GM18499 (cell line): Measurements from ENCODE around the gene TRIM72.
"Not testable (repeated sequence)": the region's sequence is repeated elsewhere in the genome, so short reads cannot be mapped to it uniquely, and the experiment has no call there.

Experiments
- ATAC-seq: cut with Tn5 transposase; IDR thresholded peaks from one replicate; pipeline ENCODE4 v1.9.1; 2021; ENCODE audit warnings: moderate number of reproducible peaks; ENCODE audit not compliant: insufficient read depth, unreplicated experiment

TRIM72 gene

DNA sequence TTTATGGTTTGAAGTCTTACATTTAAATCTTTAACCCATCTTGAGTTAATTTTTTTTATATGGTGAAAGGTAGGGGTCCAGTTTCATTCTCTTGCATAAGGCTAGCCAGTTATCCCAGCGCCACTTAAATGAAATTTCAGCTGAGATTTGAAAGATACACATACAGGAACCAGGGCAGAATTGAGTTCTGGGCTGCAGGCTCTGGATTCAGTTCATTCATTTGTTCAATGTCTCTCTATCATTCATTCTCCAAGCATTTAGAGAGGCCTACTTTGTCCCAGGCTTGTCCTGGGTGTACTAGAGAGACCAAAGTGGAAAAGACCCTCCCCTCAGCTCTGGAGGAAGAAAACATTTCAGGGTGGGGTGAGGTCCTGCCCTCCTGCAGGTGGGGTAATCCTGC is 577 bp upstream of the TRIM72 start:
- no peak for ATAC-seq

DNA sequence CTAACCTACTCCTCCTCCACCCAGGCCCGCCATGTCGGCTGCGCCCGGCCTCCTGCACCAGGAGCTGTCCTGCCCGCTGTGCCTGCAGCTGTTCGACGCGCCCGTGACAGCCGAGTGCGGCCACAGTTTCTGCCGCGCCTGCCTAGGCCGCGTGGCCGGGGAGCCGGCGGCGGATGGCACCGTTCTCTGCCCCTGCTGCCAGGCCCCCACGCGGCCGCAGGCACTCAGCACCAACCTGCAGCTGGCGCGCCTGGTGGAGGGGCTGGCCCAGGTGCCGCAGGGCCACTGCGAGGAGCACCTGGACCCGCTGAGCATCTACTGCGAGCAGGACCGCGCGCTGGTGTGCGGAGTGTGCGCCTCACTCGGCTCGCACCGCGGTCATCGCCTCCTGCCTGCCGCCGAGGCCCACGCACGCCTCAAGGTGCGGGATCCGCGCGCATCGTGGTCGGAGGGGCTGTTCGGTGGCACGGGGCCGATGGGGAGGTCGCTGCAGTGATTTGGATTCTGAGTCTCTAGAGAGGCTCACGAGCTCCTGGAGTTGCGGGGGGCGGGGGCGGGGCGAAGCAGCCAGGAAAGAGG is 878 bp downstream of the TRIM72 start:
- ATAC-seq, result no peak

DNA sequence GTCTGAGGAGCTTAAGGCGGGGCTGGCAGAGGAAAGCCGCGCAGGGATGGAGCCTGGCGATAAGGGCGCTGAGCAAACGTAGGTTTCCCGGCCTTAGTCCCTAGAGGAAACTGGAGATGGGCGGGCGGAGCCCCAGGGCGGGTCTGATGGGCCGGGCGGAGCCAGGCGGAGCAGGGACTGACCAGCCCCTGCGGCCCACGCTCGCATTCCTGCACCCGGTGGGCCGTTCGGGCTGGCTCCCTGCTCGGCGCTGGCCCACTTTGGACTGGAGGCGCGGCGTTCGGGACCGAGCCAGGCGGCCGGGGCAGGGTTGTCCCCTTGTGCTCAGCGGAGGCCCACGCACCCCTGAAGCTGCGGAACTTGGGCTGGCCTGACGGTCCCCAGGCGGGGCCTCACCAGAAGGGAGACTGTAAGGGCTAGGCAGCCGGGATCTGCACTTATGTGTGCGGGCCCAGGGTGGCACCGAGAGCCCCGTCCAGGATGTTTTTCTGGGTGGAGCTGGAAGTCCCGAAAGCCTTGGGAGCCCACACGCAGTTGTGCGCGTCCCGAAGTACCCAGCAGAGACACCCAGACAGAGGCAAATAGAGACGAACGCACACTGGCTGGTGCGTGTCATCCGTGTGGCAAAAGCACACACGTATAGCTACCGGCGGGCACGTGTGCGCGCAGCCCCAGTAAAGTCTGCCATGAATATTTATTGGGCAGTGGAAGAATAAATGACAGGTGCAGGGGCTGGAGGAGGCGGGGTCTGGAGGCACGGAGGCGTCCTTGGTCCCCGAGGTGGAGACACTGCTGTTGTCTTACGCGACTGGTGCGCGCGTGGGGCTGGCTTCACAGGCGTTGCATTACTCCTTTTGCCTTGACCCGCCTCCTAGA is 1.6 kb downstream of the TRIM72 start:
- no peak for ATAC-seq

DNA sequence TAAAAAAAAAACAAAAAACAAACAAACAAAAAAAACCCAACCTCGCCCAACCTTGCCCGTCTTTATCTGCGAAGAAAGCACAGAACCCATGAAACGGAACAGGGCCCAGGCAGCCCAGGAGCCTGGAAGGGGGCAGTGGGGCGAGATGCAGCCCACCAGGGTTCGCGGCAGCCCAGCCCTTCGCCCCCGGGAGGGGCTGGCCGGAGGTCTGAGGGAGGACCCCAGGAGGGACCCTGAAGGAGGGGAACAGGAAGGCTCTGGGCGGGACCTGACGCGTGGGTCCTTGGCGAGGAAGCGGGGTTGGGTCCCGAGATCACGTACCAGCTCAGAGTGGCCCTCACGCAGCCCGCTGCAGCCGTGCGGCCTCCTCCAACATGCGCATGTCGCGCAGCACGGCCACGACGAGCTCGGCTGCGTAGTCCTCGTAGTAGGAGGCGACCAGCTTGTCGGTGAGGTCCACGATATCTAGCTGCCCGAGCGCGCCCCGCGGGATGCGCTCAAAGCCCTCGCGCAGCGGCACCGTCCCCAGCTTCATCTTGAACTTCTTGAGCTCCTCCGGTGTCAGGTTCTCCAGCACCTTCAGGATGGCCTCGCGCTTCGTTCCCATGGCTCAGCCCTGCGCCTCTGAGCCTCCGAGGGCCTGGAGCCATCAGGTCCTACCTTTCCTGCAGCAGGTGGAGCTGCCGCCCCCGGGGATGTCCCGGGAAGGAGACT is 2.7 kb downstream of the TRIM72 start, which contains the start of gene PYDC1:
TSS of gene PYDC1 (minus strand) at position 714 of the 714 bp plus-strand sequence. CDS start at position 607, 107 bp downstream.
- no peak for ATAC-seq

DNA sequence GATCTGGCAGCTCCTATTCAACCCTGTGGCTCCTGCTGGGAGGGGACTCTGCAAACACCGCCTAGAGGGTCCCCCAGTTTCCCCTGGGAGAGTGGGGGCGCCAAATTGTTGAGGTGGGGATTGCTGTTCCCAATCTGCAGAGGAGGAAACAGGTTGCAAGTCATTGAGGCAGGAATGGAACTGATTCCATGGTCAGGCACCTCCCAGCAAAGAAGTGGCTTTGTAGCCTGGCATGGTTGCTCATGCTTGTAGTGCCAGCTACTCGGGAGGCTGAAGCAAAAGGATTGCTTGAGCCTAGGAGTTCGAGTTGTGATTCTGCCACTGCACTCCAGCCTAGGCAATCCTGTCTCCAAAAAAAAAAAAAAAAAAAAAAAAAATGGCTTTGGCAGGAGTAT is 3.2 kb downstream of the TRIM72 start:
- ATAC-seq, result no peak

DNA sequence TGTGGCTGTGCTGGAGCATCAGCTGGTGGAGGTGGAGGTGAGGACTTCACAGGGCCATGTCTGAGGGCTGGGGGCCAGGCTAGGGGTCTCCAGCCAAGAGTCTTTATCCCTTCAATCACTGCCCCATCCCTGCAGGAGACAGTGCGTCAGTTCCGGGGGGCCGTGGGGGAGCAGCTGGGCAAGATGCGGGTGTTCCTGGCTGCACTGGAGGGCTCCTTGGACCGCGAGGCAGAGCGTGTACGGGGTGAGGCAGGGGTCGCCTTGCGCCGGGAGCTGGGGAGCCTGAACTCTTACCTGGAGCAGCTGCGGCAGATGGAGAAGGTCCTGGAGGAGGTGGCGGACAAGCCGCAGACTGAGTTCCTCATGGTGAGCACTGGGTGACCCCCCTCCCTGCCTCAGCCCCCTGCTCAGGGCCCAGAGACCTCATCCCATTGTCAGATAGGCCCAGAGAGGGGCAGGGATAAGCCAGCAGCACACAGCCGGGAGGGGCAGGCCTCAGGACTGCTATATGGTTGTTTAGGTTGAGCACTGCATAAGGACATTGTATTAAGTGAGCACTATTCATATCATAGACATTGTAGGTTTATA is 5.3 kb downstream of the TRIM72 start:
- no peak for ATAC-seq

DNA sequence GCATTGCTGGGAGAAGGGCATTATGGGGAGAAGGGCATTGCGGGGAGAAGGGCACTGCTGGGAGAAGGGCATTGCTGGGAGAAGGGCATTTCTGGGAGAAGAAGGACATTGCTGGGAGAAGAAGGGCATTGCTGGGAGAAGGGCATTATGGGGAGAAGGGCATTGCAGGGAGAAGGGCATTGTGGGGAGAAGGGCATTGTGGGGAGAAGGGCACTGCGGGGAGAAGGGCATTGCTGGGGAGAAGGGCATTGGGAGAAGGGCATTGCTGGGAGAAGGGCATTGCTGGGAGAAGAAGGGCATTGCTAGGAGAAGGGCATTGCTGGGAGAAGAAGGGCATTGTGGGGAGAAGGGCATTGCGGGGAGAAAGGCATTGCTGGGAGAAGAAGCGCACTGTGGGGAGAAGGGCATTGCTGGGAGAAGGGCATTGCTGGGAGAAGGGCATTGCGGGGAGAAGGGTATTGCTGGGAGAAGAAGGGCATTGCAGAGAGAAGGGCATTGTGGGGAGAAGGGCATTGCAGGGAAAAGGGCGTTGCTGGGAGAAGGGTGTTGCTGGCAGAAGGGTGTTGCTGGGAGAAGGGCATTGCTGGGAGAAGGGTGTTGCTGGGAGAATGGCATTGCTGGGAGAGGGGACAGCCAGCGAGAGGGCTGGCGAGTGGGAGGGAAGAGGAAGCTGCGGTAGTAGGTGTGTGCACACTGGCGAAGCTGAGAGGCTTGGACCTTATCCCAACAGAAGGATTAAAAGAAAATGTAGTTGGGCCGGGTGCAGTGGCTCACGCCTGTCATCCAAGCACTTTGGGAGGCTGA is 7.6 kb downstream of the TRIM72 start:
- ATAC-seq, result no peak

DNA sequence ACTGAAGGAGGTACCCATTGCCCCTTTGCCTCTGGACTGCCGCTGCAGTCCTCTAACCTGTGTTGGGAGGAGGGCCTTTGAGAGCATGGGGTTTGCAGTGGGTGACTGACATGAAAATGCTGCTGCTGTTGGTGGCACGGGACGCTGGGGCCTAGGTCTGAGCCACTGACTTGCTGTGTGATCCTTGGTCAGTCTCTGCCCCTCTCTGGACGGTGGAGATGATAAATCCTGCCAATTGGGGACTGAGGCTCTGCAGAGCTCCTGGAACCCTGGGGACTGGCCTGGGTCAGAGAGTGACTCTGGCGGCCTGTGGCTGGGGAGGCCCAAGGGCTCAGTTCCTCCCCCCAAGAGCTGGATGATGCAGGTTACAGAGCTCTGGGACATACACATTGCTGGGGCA is 9.1 kb downstream of the TRIM72 start:
- ATAC-seq, result no peak

DNA sequence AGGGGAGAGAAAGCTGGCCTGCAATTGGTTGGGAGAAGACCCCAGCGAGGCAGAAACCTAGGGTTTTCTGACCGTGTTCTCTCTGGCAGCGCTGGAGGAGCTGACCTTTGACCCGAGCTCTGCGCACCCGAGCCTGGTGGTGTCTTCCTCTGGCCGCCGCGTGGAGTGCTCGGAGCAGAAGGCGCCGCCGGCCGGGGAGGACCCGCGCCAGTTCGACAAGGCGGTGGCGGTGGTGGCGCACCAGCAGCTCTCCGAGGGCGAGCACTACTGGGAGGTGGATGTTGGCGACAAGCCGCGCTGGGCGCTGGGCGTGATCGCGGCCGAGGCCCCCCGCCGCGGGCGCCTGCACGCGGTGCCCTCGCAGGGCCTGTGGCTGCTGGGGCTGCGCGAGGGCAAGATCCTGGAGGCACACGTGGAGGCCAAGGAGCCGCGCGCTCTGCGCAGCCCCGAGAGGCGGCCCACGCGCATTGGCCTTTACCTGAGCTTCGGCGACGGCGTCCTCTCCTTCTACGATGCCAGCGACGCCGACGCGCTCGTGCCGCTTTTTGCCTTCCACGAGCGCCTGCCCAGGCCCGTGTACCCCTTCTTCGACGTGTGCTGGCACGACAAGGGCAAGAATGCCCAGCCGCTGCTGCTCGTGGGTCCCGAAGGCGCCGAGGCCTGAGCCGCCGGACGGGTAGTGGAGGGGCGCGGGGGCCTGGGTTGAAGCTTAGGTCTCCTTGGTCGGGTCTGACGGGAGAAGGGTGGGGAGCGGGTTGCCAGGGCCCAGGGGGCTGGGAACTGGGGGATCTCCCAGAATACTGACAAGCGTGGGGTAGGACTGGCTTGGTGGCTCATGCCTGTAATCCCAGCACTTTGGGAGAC is 10.4 kb downstream of the TRIM72 start:
- no peak for ATAC-seq

DNA sequence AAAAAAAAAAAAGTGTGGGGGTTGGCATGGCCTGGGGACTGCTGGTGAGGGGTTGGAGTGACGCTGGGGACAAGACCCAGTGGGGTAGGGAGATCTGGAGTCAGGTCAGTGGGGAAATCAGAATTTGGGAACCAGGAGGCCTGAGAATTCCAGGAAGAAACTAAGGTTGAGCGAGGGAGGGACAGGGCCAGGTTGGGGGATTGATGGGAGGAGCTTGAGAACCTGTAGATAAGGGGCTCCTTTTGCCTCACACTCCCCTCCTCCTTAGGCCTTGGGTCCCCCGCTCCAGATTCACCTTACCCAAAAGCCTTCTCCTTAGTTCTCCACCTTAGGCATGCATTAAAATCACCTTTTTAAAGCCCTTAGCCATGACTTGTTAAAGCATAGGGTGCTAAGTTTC is 11.3 kb downstream of the TRIM72 start:
- no peak for ATAC-seq

DNA sequence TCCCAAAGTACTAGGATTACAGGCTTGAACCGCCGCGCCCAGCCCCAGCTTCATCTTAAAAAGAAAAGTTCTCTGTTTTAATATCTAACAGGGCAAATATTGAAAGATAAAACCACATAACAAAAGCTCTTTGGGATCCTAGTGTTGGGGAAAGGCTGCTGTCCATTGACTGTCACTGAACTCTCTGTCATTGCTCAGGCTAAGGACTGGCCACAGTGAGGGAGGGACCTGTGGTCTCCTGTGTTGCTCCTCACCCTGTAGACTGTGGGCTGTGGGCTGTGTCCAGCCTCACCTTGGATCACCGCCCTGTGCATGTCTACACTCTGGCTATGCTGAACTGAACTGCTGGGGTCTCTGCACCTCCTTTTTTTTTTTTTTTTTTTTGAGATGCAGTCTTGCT is 14.3 kb downstream of the TRIM72 start:
- ATAC-seq, result no peak

DNA sequence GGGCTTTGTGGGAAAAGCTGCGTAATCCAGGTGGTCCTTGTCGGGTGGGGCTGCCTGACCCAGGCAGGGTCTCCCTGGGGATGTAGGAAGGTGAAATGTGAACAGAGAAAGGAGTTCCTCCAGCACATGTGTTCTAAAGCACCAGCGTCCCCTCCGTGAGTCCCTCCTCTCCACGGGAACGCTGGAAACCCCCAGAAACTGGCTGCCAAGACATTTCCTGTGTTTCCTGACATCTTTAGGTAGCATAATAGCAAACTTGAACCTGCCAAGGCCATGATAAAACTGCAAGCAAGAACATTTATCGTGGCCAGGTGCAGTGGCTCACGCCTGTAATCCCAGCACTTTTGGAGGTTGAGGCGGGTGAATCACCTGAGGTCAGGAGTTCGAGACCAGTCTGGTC is 15.6 kb downstream of the TRIM72 start:
- no peak for ATAC-seq

DNA sequence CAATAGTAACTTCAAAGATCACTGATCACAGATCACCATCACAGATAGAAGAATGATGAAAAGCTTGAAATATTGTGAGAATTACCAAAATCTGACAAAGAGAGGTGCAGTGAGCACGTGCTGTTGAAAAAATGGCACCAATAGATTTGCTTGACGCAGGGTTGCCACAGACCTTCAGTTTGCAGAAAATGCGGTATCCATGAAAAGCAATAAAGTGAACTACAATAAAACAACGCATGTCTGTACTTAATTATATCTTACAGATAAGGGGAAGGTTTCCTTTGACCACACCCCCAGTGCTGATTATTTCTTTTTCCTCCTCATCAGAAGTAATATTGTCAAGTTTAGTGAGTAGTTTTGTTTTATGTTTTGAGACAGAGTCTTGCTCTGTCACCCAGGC is 24.1 kb downstream of the TRIM72 start:
- ATAC-seq, result no peak

DNA sequence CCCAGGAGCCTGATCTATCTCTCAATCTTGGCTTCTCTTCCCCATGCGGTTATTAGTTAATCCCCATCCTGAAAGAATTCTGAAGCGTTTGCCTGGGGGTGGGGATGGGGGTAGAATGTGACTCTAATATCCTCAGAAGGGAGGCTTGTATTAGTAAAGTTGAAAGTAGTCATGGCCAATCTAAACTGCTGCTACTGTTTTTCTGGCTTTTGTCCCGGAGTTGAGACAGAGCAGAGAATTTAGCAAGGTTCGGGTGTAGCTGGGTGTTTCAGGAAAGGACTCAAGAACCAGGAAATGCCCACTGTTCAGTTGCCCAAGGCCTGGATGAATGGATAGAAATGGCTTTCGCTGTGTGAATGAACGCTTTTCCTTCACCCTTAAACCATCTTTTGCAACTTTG is 28.3 kb downstream of the TRIM72 start:
- no peak for ATAC-seq

DNA sequence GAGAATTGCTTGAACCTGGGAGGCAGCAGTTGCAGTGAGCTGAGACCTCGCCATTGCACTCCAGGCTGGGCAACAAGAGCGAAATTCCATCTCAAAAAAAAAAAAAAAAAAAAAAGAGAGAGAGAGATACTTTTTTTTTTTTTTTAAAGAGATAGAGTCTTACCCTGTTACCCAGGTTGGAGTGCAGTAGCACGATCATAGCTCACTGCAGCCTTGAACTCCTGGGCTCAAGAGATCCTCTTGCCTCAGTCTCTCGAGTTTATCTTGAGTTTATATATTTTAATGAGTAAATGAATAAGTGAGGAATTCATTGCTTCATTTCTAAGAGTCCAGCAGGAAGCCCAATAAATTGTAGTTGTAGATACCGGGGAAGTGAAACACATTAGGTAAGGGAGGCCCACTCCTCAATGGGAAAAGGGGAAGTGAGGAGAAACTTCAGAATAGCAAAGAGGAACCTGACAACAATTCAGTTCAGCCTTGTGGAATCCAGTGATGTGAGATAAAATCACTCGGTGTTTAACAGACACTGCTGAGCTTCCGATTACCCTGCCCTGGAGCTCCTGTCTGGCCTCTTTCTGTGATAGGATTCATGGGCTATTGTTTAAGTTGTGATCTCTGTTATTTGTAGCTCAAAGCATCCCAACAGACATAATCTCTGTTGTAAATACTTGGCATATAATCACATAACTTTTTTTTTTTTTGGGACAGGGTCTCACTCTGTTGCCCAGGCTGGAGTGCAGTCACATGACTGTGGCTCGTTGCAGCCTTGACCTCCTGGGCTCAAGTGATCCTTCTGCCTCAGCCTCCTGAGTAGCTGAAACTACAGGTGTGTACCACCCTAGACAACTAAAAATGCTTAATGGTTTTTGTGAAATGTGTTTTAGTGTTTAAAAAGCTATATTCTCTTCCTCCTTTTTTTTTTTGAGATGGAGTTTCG is 30.1 kb downstream of the TRIM72 start:
- ATAC-seq, result peak; percentile 63

DNA sequence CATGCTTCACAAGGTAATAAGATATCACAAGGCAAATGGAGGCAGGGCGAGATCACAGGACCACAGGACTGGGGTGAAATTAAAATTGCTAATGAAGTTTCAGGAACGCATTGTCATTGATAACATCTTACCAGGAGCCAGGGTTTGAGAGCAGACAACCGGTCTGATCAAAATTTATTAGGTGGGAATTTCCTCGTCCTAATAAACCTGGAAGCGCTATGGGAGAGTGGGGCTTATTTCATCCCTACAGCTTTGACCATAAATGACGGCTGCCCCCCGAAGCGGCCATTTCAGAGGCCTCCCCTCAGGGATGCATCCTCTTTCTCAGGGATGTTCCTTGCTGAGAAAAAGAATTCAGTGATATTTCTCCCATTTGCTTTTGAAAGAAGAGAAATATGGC is 31.7 kb downstream of the TRIM72 start:
- ATAC-seq, result not testable (repeated sequence)

DNA sequence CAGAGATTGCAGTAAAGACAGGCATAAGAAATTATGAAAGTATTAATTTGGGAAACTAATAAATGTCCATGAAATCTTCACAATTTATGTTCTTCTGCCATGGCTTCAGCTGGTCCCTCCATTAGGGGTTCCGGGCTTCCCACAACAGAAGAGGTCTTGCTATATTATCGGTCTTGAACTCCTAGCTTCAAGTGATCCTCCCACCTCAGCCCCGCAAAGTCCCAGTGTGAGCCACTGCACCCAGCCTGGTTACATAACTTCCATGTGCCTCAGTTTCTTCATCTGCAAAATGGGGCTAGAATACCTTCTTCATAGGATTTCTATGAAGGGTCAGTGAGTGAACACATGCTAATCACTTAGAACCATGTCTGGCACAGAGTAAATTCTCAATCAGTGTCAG is 32.4 kb downstream of the TRIM72 start:
- ATAC-seq, result no peak

DNA sequence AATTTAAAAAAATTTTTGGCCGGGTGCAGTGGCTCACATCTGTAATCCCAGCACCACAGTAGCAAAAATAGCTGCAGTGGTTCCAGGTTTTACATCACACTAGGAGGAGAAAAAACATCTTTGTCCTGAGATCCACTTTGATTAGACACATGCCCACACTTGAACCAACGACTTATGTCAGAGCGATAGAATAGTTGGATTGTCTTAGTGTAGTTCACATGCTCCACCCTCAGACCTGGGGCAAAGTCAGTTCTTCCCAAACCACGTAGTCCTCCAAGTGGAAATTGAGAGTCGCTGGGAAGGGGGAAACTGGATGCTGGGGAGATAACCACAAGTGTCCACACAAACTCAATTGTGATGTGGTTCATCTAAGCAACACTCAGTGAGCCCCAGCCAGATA is 34.4 kb downstream of the TRIM72 start:
- ATAC-seq, result no peak
